ENCODE measurements around the gene AK5.
"Not testable (repeated sequence)": the region's sequence is repeated elsewhere in the genome, so short reads cannot be mapped to it uniquely, and the experiment has no call there.

DNA sequence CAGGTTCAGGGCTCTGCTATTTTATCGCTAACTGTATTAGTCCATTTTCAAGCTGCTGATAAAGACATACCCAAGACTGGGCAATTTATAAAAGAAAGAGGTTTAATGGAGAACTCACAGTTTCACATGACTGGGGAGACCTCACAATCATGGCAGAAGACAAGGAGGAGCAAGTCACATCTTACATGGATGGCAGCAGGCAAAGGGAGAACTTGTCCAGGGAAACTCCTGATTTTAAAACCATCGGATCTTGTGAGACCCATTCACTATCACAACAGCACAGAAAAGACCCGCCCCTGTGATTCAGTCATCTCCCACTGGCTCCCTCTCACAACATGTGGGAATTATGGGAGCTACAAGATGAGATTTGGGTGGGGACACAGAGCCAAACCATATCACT, 136.2 kb downstream of the AK5 start:
- TF ChIP-seq, protein P1, sequence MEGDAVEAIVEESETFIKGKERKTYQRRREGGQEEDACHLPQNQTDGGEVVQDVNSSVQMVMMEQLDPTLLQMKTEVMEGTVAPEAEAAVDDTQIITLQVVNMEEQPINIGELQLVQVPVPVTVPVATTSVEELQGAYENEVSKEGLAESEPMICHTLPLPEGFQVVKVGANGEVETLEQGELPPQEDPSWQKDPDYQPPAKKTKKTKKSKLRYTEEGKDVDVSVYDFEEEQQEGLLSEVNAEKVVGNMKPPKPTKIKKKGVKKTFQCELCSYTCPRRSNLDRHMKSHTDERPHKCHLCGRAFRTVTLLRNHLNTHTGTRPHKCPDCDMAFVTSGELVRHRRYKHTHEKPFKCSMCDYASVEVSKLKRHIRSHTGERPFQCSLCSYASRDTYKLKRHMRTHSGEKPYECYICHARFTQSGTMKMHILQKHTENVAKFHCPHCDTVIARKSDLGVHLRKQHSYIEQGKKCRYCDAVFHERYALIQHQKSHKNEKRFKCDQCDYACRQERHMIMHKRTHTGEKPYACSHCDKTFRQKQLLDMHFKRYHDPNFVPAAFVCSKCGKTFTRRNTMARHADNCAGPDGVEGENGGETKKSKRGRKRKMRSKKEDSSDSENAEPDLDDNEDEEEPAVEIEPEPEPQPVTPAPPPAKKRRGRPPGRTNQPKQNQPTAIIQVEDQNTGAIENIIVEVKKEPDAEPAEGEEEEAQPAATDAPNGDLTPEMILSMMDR (conservative IDR thresholded peaks at IDR 0.05 in 1 of 2, IDR thresholded peaks at IDR 0.05 in 1 of 2; ENCODE audit: extremely low read depth in 1 of 2, insufficient read depth in 1 of 2, low read depth in 1 of 2, low read length in 2 of 2), result not testable (repeated sequence)
- not testable (repeated sequence) for TF ChIP-seq EZH2 (IDR thresholded peaks at IDR 0.05; ENCODE audit: borderline replicate concordance, low read length)

Measured in mammary epithelial cell (primary cell).